ENCODE data around the gene MYO10.

- TF ChIP-seq CTCF (IDR thresholded peaks at IDR 0.05), result no peak
- TF ChIP-seq POLR2A (IDR thresholded peaks at IDR 0.05), result no peak
Measured at GRCh38 chr5:16618138-16618897, 317.8 kb downstream of the MYO10 start.
